ENCODE measurements around the gene BIRC6.

BIRC6 gene

DNA sequence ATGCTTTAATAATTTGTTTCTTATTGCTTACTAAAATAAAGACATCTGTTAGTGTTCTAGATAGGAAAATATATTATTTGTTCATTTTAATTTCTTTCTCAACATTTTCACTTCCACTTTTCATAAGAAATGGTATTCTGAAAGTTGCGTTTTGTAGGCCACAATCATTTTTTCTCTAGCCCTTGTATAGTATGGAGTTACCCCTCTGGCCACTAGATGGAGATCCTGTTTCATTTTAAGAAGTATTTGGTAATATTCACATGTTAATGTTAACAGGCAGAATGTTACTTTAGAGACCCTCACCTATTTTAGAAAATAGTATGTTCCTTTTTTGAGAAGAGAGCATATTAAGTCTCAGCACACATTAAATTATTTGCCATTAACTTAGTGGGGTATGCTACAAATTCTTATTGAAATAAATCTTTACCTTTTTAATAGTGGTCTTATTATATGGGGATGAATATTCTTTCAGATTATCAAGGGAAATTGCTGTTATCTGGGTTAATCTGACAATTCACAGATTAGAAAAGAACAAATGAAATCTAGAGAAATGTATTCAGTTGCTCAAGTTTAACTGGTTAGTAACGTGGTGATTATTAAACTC is 197.1 kb downstream of the BIRC6 start:
- Mint-ChIP-seq H3K36me3 (ENCODE audit: low read depth) (peaks cover 6% of the 10 kb centered on the region), H3K9me3 (no peaks in the 10 kb centered on the region), H3K4me1 (no peaks in the 10 kb centered on the region), H3K4me3 (no peak overlapping the region), H3K27me3 (ENCODE audit: low read depth) (no peaks in the 10 kb centered on the region), H3K27ac (peak overlapping the region in 1 of 3 experiments; percentile 29)
- TF ChIP-seq CTCF (IDR thresholded peaks at IDR 0.05; ENCODE audit: unreplicated experiment in 3 of 3) = peak; percentile 63 to 79 (median 71)

DNA sequence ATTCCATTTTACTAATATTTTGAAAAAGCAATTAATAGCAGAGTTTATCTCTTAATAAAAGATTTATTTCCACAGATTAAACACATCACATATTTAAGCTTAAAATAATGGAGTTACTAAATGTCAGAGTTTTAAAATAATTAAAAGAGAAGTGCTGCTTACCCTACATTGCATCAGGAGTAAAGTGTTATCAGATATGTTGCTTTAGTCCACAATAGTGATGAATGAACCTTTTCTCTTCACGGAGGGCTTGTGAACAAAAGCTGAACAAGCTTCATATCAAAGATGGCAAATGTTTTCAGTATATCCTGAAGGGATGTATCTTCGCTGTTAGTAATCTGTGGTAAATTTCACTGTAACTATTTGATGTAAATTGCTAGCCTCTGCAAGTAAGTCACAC is 201.7 kb downstream of the BIRC6 start:
- H3K36me3 Mint-ChIP-seq (ENCODE audit: low read depth) = peaks cover 25% of the 10 kb centered on the region
- no peak overlapping the region for H3K4me3 Mint-ChIP-seq
- no peak overlapping the region for H3K27ac Mint-ChIP-seq
- no peak for TF ChIP-seq CTCF (IDR thresholded peaks at IDR 0.05; ENCODE audit: unreplicated experiment in 3 of 3)
- H3K9me3 Mint-ChIP-seq = peaks cover 5% of the 10 kb centered on the region
- no peaks in the 10 kb centered on the region for H3K4me1 Mint-ChIP-seq
- H3K27me3 Mint-ChIP-seq (ENCODE audit: low read depth) = no peaks in the 10 kb centered on the region

DNA sequence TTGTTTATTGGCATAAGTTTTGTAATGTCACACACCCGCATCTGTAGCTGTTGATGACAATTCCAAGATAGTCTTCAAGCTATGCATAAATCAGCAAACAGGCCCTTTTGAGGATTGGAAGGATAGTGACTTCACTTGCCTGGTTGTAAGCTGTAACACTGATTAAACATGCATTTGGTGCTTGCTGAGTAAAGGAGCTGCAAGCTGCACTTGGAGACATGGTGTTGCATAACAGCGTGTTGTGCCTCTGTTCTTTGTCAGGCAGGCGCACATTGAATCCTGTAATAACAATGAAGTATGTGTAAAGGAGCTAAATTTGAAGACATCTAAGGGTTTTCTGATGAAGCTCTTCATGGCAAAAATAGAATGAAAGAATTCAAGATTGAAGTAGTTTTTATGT is 202.3 kb downstream of the BIRC6 start:
- Mint-ChIP-seq H3K4me3 (no peak overlapping the region), H3K9me3 (peaks cover 7% of the 10 kb centered on the region), H3K4me1 (no peaks in the 10 kb centered on the region), H3K27me3 (ENCODE audit: low read depth) (no peaks in the 10 kb centered on the region), H3K27ac (no peak overlapping the region), H3K36me3 (ENCODE audit: low read depth) (peaks cover 30% of the 10 kb centered on the region)
- TF ChIP-seq CTCF (IDR thresholded peaks at IDR 0.05; ENCODE audit: unreplicated experiment in 3 of 3) = no peak

DNA sequence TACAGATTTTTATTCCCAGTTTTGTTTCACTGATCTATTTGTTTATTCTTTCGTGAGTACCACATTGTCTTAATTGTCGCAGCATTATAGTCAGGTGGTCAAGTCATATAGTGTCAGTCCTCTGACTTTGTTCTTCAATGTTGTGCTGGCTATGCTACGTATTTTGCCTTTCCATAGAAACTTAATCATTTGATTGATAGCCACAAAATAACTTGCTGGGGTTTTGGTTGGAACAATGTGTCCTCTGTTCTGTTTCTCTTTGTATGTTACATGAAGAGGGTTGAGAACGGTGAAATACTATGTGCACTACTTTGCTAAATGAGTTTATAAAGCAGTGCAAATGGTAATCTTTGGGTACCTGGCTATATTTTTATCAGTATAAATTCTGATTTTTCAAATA is 206.1 kb downstream of the BIRC6 start:
- H3K27me3 Mint-ChIP-seq (ENCODE audit: low read depth) = no peaks in the 10 kb centered on the region
- no peak for TF ChIP-seq CTCF (IDR thresholded peaks at IDR 0.05; ENCODE audit: unreplicated experiment in 3 of 3)
- no peak overlapping the region for H3K27ac Mint-ChIP-seq
- peaks cover 25% of the 10 kb centered on the region for H3K9me3 Mint-ChIP-seq
- no peaks in the 10 kb centered on the region for H3K4me1 Mint-ChIP-seq
- no peak overlapping the region for H3K4me3 Mint-ChIP-seq
- H3K36me3 Mint-ChIP-seq (ENCODE audit: low read depth) = peaks cover 68% of the 10 kb centered on the region

DNA sequence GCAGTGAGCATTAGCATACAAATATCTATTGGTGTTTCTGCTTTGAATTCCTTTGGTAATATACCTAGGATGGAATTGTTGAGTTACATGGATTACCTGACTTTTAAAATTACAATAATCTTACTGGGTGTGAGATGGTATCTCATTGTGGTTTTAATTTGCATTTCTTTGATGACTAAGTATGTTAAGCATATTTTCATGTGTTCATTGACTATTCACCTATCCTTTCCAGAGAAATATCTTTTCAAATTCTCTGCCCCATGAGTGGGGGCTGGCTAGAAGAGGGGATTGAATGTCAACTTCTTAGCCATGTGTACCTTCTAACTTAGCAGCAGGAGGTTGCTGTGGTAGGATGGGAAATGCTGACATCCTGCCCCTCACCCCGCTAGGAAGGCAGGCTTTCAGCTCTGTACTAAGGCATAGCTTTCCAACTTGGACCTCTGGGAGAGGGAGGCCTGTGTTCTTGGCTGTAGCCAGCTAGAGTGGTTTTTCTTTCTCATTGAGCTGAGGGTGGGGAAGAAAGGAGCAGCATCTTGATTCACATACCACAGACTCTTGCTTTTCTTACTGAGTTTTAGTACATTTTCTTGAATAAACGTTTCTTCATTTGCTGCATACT is 207.7 kb downstream of the BIRC6 start:
- Mint-ChIP-seq H3K9me3 (peaks cover 25% of the 10 kb centered on the region), H3K4me3 (no peak overlapping the region), H3K4me1 (no peaks in the 10 kb centered on the region), H3K27ac (no peak overlapping the region), H3K36me3 (ENCODE audit: low read depth) (peaks cover 68% of the 10 kb centered on the region), H3K27me3 (ENCODE audit: low read depth) (no peaks in the 10 kb centered on the region)
- no peak for TF ChIP-seq CTCF (IDR thresholded peaks at IDR 0.05; ENCODE audit: unreplicated experiment in 3 of 3)

DNA sequence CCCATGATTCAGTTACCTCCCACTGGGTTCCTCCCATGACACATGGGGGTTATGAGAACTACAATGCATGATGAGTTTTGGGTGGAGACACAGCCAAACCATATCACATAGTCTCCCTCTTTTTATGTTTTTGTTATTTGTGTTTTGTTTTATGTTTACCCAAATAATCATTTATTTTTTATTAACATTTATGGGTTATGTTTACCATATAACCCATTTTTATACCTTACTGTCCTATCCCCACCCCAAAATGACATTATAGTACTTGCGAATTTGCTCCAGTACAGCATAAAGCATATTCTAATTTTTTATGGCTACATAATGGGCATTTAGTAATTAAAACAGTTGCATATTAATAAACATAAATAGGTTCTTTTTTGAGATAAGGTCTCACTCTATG is 209.1 kb downstream of the BIRC6 start:
- Mint-ChIP-seq H3K4me1 (no peaks in the 10 kb centered on the region), H3K4me3 (no peak overlapping the region), H3K27me3 (ENCODE audit: low read depth) (no peaks in the 10 kb centered on the region), H3K36me3 (ENCODE audit: low read depth) (peaks cover 69% of the 10 kb centered on the region), H3K9me3 (peaks cover 26% of the 10 kb centered on the region), H3K27ac (no peak overlapping the region)
- no peak for TF ChIP-seq CTCF (IDR thresholded peaks at IDR 0.05; ENCODE audit: unreplicated experiment in 3 of 3)
